HepG2 (cell line): Measurements from ENCODE around the gene PIANP. TPM values are rescaled to one million over a fixed set of nuclear protein-coding genes. Genes with fewer than 3 reads are reported as not detected.
A peak's percentile ranks its signal among the peaks of the same experiment; 100 is the strongest.

ENCODE experiments used
- ATF5 ChIP-seq: sonication (generic); formaldehyde crosslinking; IDR thresholded peaks from 2 replicates; pipeline ENCODE4 v1.4.0; 2020; ENCODE audit warnings: mild to moderate bottlenecking, low read depth, missing genetic modification reagents
- GATA4 ChIP-seq: sonication (generic); IDR thresholded peaks from 2 replicates; pipeline ENCODE4 v1.6.1; 2016; ENCODE audit warnings: antibody characterized with exemption, low read depth, borderline replicate concordance
- MXD4 ChIP-seq: IDR thresholded peaks from 2 replicates; pipeline ENCODE4 v1.6.1; 2016; ENCODE audit warnings: mild to moderate bottlenecking, missing biosample characterization, missing genetic modification reagents
- NFATC3 ChIP-seq: sonication (generic); formaldehyde crosslinking; IDR thresholded peaks from 2 replicates; pipeline ENCODE4 v1.5.1; 2020; ENCODE audit warnings: mild to moderate bottlenecking, missing genetic modification reagents
- NPAS2 ChIP-seq: sonication (generic); formaldehyde crosslinking; IDR thresholded peaks from 2 replicates; pipeline ENCODE4 v1.8.0; 2022; ENCODE audit warnings: mild to moderate bottlenecking, missing genetic modification reagents, borderline replicate concordance
- PITX1 ChIP-seq: sonication (generic); formaldehyde crosslinking; IDR thresholded peaks from 2 replicates; pipeline ENCODE4 v1.5.1; 2020; ENCODE audit warnings: mild to moderate bottlenecking, missing genetic modification reagents
- REST ChIP-seq, 2 experiments: IDR thresholded peaks; 2 replicates each; pipeline ENCODE4 v1.6.1; 2011 to 2012; ENCODE audit warnings: low read length in 2 of 2, borderline replicate concordance in 1 of 2, low read depth in 1 of 2, mild to moderate bottlenecking in 1 of 2, moderate library complexity in 1 of 2
- SNAPC4 ChIP-seq: sonication (generic); formaldehyde crosslinking; IDR thresholded peaks from 2 replicates; pipeline ENCODE4 v1.4.0; 2020; ENCODE audit warnings: mild to moderate bottlenecking, missing genetic modification reagents
- TARDBP ChIP-seq: sonication (generic); formaldehyde crosslinking; IDR thresholded peaks from 2 replicates; pipeline ENCODE4 v1.8.0; 2022; ENCODE audit warnings: mild to moderate bottlenecking, missing genetic modification reagents
- THAP7 ChIP-seq: sonication (generic); formaldehyde crosslinking; IDR thresholded peaks from 2 replicates; pipeline ENCODE4 v1.8.1; 2023; ENCODE audit warnings: mild to moderate bottlenecking, missing genetic modification reagents
- ZKSCAN5 ChIP-seq: sonication (generic); formaldehyde crosslinking; IDR thresholded peaks from 2 replicates; pipeline ENCODE4 v1.5.1; 2020; ENCODE audit warnings: mild to moderate bottlenecking, missing genetic modification reagents
- ZNF326 ChIP-seq: sonication (generic); formaldehyde crosslinking; IDR thresholded peaks from 2 replicates; pipeline ENCODE4 v1.4.0; 2020; ENCODE audit warnings: missing genetic modification reagents, borderline replicate concordance
- ZNF329 ChIP-seq: sonication (generic); formaldehyde crosslinking; IDR thresholded peaks from 2 replicates; pipeline ENCODE4 v1.9.0; 2021; ENCODE audit warnings: low read depth, mild to moderate bottlenecking, missing genetic modification reagents
- ZNF335 ChIP-seq: sonication (generic); formaldehyde crosslinking; IDR thresholded peaks from 2 replicates; pipeline ENCODE4 v1.4.0; 2020; ENCODE audit warnings: missing genetic modification reagents
- ZNF44 ChIP-seq: sonication (generic); formaldehyde crosslinking; IDR thresholded peaks from 2 replicates; pipeline ENCODE4 v1.5.1; 2020; ENCODE audit warnings: mild to moderate bottlenecking, missing genetic modification reagents
- ZNF724P ChIP-seq: sonication (generic); formaldehyde crosslinking; IDR thresholded peaks from 2 replicates; pipeline ENCODE4 v1.8.0; 2022; ENCODE audit warnings: missing genetic modification reagents, borderline replicate concordance
- ZNF776 ChIP-seq: sonication (generic); formaldehyde crosslinking; IDR thresholded peaks from 2 replicates; pipeline ENCODE4 v1.4.0; 2020; ENCODE audit warnings: mild to moderate bottlenecking, missing genetic modification reagents
- ZNF883 ChIP-seq: sonication (generic); formaldehyde crosslinking; IDR thresholded peaks from 2 replicates; pipeline ENCODE4 v1.5.1; 2020; ENCODE audit warnings: mild to moderate bottlenecking, missing genetic modification reagents; ENCODE audit errors: not compliant biosample characterization
- ZZZ3 ChIP-seq: sonication (generic); formaldehyde crosslinking; IDR thresholded peaks from 2 replicates; pipeline ENCODE4 v1.4.0; 2020; ENCODE audit warnings: missing genetic modification reagents, mild to moderate bottlenecking, borderline replicate concordance
- polyA plus RNA-seq, 8 experiments: library from polyadenylated mRNA; depleted of rRNA in 3 of 8; stranded (reverse) in 7 of 8; unstranded in 1 of 8; fragments of >200 nt; fragmentation: Illumina TruSeq in 4 of 8; extraction: Trizol in 4 of 8; gene quantifications; 2 replicates each; pipeline versions ENCODE4 v1.2.1 to v1.2.3, GENCODE V29; 2011 to 2016; ENCODE audit warnings: low read depth in 4 of 8, missing spikeins in 1 of 8, mixed read lengths in 1 of 8; ENCODE audit not compliant: insufficient read depth in 1 of 8
- total RNA-seq, 5 experiments: library from RNA; depleted of rRNA; stranded (reverse); fragments of >200 nt; fragmentation: Illumina TruSeq; extraction: Trizol; gene quantifications; 2 replicates each; pipeline ENCODE4 v1.2.3, GENCODE V29; 2016; ENCODE audit warnings: low read depth in 1 of 5

Gene PIANP
- total and polyA plus RNA-seq, 2 of the 13 experiments (the other 11 are each of a cell fraction or from before 2014, with no cell fraction given): not detected

GRCh38 chr12:6662906-6663742 lies 37.5 kb downstream of the PIANP start, which contains the start of gene ING4 (continued):
- TF ChIP-seq SNAPC4 (CRISPR knock-in tag) (no peak), GATA4 (no peak), ZNF329 (CRISPR knock-in tag) (no peak), MXD4 (CRISPR knock-in tag) (peak; percentile 24; the same call in 1 of the 2 replicates), THAP7 (CRISPR knock-in tag) (peak; percentile 99), ZNF335 (CRISPR knock-in tag) (peak; percentile 62; the same call in 1 of the 2 replicates), ZZZ3 (CRISPR knock-in tag) (peak; percentile 44; the same call in 1 of the 2 replicates), ZNF724P (no peak), TARDBP (CRISPR knock-in tag) (peak; percentile 86), ZNF326 (CRISPR knock-in tag) (no peak), ZNF883 (CRISPR knock-in tag) (peak; percentile 34), NFATC3 (0 out of 2 replicates have a peak, but pooled peaks have one; percentile 41), REST (IDR thresholded peaks at IDR 0.05; ENCODE audit: borderline replicate concordance in 1 of 2, low read depth in 1 of 2, low read length in 2 of 2) (no peak), ZNF44 (CRISPR knock-in tag) (peak; percentile 51; the same call in 1 of the 2 replicates), ATF5 (no peak), NPAS2 (CRISPR knock-in tag) (no peak), ZNF776 (CRISPR knock-in tag) (no peak), PITX1 (CRISPR knock-in tag) (peak; percentile 48; the same call in 1 of the 2 replicates), ZKSCAN5 (no peak)
